Kidney (tissue), 14 donors: ENCODE results near the gene PHACTR4. TPM values are rescaled to one million over a fixed set of nuclear protein-coding genes. Genes with fewer than 3 reads are reported as not detected.

ENCODE experiments used
- DNase-seq, 5 donors: peaks; one replicate each; pipeline ENCODE4 v3.0.0-alpha.2; 2013 to 2020
- FAIRE-seq: peaks from 2 replicates; lab custom pipeline; 2012; peaks lifted over from hg19 to GRCh38; lab: Jason Lieb, UNC
- H3K27ac ChIP-seq, 2 donors: one replicate each; pipeline ENCODE4 v1.7.0; 2013; ENCODE audit warnings: low read depth in 2 of 2, low read length in 2 of 2, inconsistent platforms in 1 of 2
- H3K27me3 ChIP-seq: one replicate; pipeline ENCODE4 v1.7.1; 2013; ENCODE audit warnings: low read length, inconsistent platforms; ENCODE audit not compliant: control insufficient read depth, insufficient read depth
- H3K36me3 ChIP-seq, 3 donors: one replicate each; pipeline versions ENCODE4 v1.7.0 to v1.7.1; 2013; ENCODE audit warnings: low read length in 3 of 3, control low read depth in 1 of 3, inconsistent platforms in 1 of 3; ENCODE audit not compliant: insufficient read depth in 3 of 3, control insufficient read depth in 2 of 3
- H3K4me1 ChIP-seq, 3 donors: one replicate each; pipeline versions ENCODE4 v1.7.0 to v1.7.1; 2013; ENCODE audit warnings: low read length in 3 of 3, inconsistent platforms in 1 of 3, low read depth in 1 of 3; ENCODE audit not compliant: control insufficient read depth in 2 of 3, insufficient read depth in 2 of 3
- H3K4me3 ChIP-seq, 3 donors: one replicate each; pipeline versions ENCODE4 v1.7.0 to v1.8.1; 2013; ENCODE audit warnings: low read length in 3 of 3, control low read depth in 1 of 3, inconsistent platforms in 1 of 3
- H3K9ac ChIP-seq, 3 donors: one replicate each; pipeline versions ENCODE4 v1.7.0 to v1.7.1; 2013; ENCODE audit warnings: low read length in 3 of 3, control low read depth in 1 of 3, inconsistent platforms in 1 of 3
- H3K9me3 ChIP-seq, 3 donors: one replicate each; pipeline versions ENCODE4 v1.7.0 to v1.7.1; 2013; ENCODE audit warnings: low read length in 3 of 3, control low read depth in 1 of 3, inconsistent platforms in 1 of 3; ENCODE audit not compliant: control insufficient read depth in 2 of 3, insufficient read depth in 1 of 3
- CTCF ChIP-seq: IDR thresholded peaks from 3 replicates; pipeline ENCODE4 v1.5.1; 2012; ENCODE audit warnings: mild to moderate bottlenecking, moderate library complexity, borderline replicate concordance; ENCODE audit not compliant: insufficient read depth; ENCODE audit errors: extremely low read depth
- intact Hi-C: fragments of 100-400 bp; cut with DNase I; formaldehyde crosslinking; loops from one replicate; pipeline ENCODE4 v1.11.1; 2022
- polyA plus RNA-seq: library from polyadenylated mRNA; stranded (reverse); fragments of 350-450 nt; fragmentation: Illumina TruSeq; extraction: RNeasy Lipid Tissue Mini Kit (QIAGEN cat#74804); gene quantifications from one replicate; pipeline ENCODE4 v1.2.3, GENCODE V29; 2014; ENCODE audit warnings: low read depth, low replicate concordance; ENCODE audit not compliant: insufficient read depth
- total RNA-seq: library from RNA; stranded (reverse); fragmentation: NEBNext Ultra II Directional; extraction: Animal tissue kit (Norgen Biotek cat#: 25700); gene quantifications from one replicate; pipeline ENCODE4 v1.2.1, GENCODE V29; 2021
- donor health status: control.
- donor health status: control.
- donor health status: control.
- donor health status: control.
- donor health status: control.
- donor health status: DM: yes; HTN: yes; CAD: no.
- donor health status: Normal renal cell carcinoma (clear cell type).

The PHACTR4 gene
- total and polyA plus RNA-seq, 2 donors from 2014 or later, result 23.2 to 51.5 TPM

- Histone ChIP-seq H3K9ac (no peak overlapping the region), H3K36me3 (peaks cover 0 to 3% (median 0%) of the 10 kb centered on the region in 3 donors), H3K27me3 (no peaks in the 10 kb centered on the region), H3K9me3 (no peaks in the 10 kb centered on the region), H3K27ac (no peak overlapping the region), H3K4me3 (no peak overlapping the region), H3K4me1 (peaks cover under 1 to 8% (median 3%) of the 10 kb centered on the region in 3 donors)
- no peak for DNase-seq
- intact Hi-C loops, result no loop called here
- no peak for TF ChIP-seq CTCF
- FAIRE-seq, result no peak
These were observed 133.6 kb downstream of the PHACTR4 start for GRCh38 chr1:28503117-28503516.

GRCh38 chr1:28505406-28506187, 136.1 kb downstream of the PHACTR4 start, which contains the start of gene RCC1:
TSS of gene RCC1 (plus strand) at chr1:28506043. CDS start at chr1:28529867, 23,824 bp downstream.
- Histone ChIP-seq H3K36me3 (peaks cover 15 to 24% (median 16%) of the 10 kb centered on the region in 3 donors), H3K27me3 (no peaks in the 10 kb centered on the region), H3K9ac (peak within 1 kb of the TSS; percentile 98 to 100 (median 99)), H3K9me3 (no peaks in the 10 kb centered on the region), H3K4me3 (peak within 1 kb of the TSS; percentile 95 to 100 (median 96)), H3K4me1 (peaks cover 3 to 15% (median 9%) of the 10 kb centered on the region in 3 donors), H3K27ac (peak within 1 kb of the TSS; percentile 71 to 75)
- intact Hi-C loops, result no loop called here
- DNase-seq (peak; percentile 98 to 100 (median 98)), FAIRE-seq (peak; percentile 45)
- no peak for TF ChIP-seq CTCF

- H3K27ac ChIP-seq, result no peak overlapping the region
- no peaks in the 10 kb centered on the region for H3K27me3 ChIP-seq
- DNase-seq (no peak), FAIRE-seq (no peak)
- intact Hi-C loops, result no loop called here
- H3K9me3 ChIP-seq, result no peaks in the 10 kb centered on the region
- peak overlapping the region; percentile 95 to 100 (median 96) for H3K4me3 ChIP-seq
- H3K9ac ChIP-seq, result peak overlapping the region; percentile 50 to 100 (median 98)
- TF ChIP-seq CTCF, result no peak
- peaks cover 3 to 15% (median 9%) of the 10 kb centered on the region in 3 donors for H3K4me1 ChIP-seq
- H3K36me3 ChIP-seq, result peaks cover 15 to 29% (median 21%) of the 10 kb centered on the region in 3 donors
These were observed 137.3 kb downstream of the PHACTR4 start for GRCh38 chr1:28506907-28507246.
